Ishikawa (cell line): Measurements from ENCODE around the gene MORC2.

ENCODE experiments used
- EP300 ChIP-seq: IDR thresholded peaks from 2 replicates; pipeline ENCODE4 v1.6.1; 2012; ENCODE audit warnings: borderline replicate concordance
- TF ChIP-seq, protein P1 (sequence below): IDR thresholded peaks from 2 replicates; pipeline ENCODE4 v1.6.1; 2012

DNA sequence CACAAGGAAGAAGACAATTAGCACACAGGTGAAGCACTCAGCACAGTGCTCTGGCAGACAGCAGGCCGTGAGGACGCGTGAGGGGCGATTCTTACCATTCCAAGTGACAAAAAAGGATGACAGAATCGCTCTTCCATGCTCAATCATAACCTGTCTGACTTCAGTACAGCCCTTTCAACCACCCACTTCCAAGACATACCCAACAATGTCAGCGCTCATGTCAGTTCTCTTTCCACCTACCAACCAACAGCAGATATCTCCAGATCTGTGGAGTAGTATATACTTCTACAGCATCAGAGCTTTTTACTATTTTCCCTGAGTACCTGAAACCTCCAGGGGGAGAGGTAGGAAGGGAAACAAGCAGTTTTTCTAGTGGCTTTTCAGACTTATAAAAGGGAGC lies 40.2 kb downstream of the MORC2 start:
- TF ChIP-seq, protein P1, sequence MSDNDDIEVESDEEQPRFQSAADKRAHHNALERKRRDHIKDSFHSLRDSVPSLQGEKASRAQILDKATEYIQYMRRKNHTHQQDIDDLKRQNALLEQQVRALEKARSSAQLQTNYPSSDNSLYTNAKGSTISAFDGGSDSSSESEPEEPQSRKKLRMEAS = no peak
- no peak for TF ChIP-seq EP300
